Measurements from ENCODE around the gene CACNA1C.
A peak's percentile ranks its signal among the peaks of the same experiment; 100 is the strongest.

CACNA1C gene

GRCh38 chr12:2165927-2166326 is 113.1 kb downstream of the CACNA1C start:
- H3K4me3 ChIP-seq (replicated peaks in 1 of 2; ENCODE audit: low read depth in 2 of 2, low read length in 2 of 2) = no peak overlapping the region
- TF ChIP-seq CTCF (IDR thresholded peaks at IDR 0.05; ENCODE audit: low read depth, low read length) = no peak
- DNase-seq (ENCODE audit: low read depth in 2 of 2) = no peak

GRCh38 chr12:2166696-2167095 is 113.9 kb downstream of the CACNA1C start:
- no peak for TF ChIP-seq CTCF (IDR thresholded peaks at IDR 0.05; ENCODE audit: low read depth, low read length)
- H3K4me3 ChIP-seq (replicated peaks in 1 of 2; ENCODE audit: low read depth in 2 of 2, low read length in 2 of 2) = no peak overlapping the region
- DNase-seq (ENCODE audit: low read depth in 2 of 2) = no peak

- DNase-seq (ENCODE audit: low read depth in 2 of 2) = no peak
- TF ChIP-seq CTCF (IDR thresholded peaks at IDR 0.05; ENCODE audit: low read depth, low read length) = no peak
- H3K4me3 ChIP-seq (replicated peaks in 1 of 2; ENCODE audit: low read depth in 2 of 2, low read length in 2 of 2) = no peak overlapping the region
Observed at GRCh38 chr12:2167231-2167630, 114.4 kb downstream of the CACNA1C start.

GRCh38 chr12:2168808-2169207 is 116.0 kb downstream of the CACNA1C start:
- no peak for TF ChIP-seq CTCF (IDR thresholded peaks at IDR 0.05; ENCODE audit: low read depth, low read length)
- H3K4me3 ChIP-seq (replicated peaks in 1 of 2; ENCODE audit: low read depth in 2 of 2, low read length in 2 of 2) = no peak overlapping the region
- peak; percentile 30 to 59 for DNase-seq (ENCODE audit: low read depth in 2 of 2)

- no peak for TF ChIP-seq CTCF (IDR thresholded peaks at IDR 0.05; ENCODE audit: low read depth, low read length)
- no peak for DNase-seq (ENCODE audit: low read depth in 2 of 2)
- H3K4me3 ChIP-seq (replicated peaks in 1 of 2; ENCODE audit: low read depth in 2 of 2, low read length in 2 of 2) = no peak overlapping the region
Observed at GRCh38 chr12:2169489-2169888, 116.7 kb downstream of the CACNA1C start.

- TF ChIP-seq CTCF (IDR thresholded peaks at IDR 0.05; ENCODE audit: low read depth, low read length) = no peak
- peak in 1 of 2 donors; percentile 47 for DNase-seq (ENCODE audit: low read depth in 2 of 2)
- no peak overlapping the region for H3K4me3 ChIP-seq (replicated peaks in 1 of 2; ENCODE audit: low read depth in 2 of 2, low read length in 2 of 2)
Observed at GRCh38 chr12:2169940-2170339, 117.2 kb downstream of the CACNA1C start.

GRCh38 chr12:2170376-2170775 is 117.6 kb downstream of the CACNA1C start:
- no peak for TF ChIP-seq CTCF (IDR thresholded peaks at IDR 0.05; ENCODE audit: low read depth, low read length)

More at GRCh38 chr12:2170376-2170775, 117.6 kb downstream of the CACNA1C start:
- no peak overlapping the region for H3K4me3 ChIP-seq (replicated peaks in 1 of 2; ENCODE audit: low read depth in 2 of 2, low read length in 2 of 2)
- peak; percentile 59 to 78 for DNase-seq (ENCODE audit: low read depth in 2 of 2)
